ENCODE results near the gene ADPGK.

GRCh38 chr15:72725446-72725845 is 58.1 kb downstream of the ADPGK start:
- TF ChIP-seq YY1 (IDR thresholded peaks at IDR 0.05; ENCODE audit: insufficient read depth, insufficient read length), result no peak
- TF ChIP-seq SUZ12 (IDR thresholded peaks at IDR 0.05; ENCODE audit: extremely low read depth, insufficient read depth, insufficient read length), result no peak
